HepG2 (cell line): ENCODE results near the gene RNF114. TPM values are rescaled to one million over a fixed set of nuclear protein-coding genes. Genes with fewer than 3 reads are reported as not detected.

Experiments
- ATF7-NPFF ChIP-seq: sonication (generic); formaldehyde crosslinking; IDR thresholded peaks from 2 replicates; pipeline ENCODE4 v1.8.1; 2023; ENCODE audit warnings: mild to moderate bottlenecking, low read depth, missing genetic modification reagents, moderate library complexity
- CEBPG ChIP-seq: IDR thresholded peaks from 2 replicates; pipeline ENCODE4 v1.6.1; 2016
- FOSL2 ChIP-seq: sonication (generic); formaldehyde crosslinking; IDR thresholded peaks from 2 replicates; pipeline ENCODE4 v1.4.0; 2020; ENCODE audit warnings: missing genetic modification reagents
- HNRNPUL1 ChIP-seq: fragments of 200-400 bp; formaldehyde crosslinking; IDR thresholded peaks from 2 replicates; pipeline ENCODE4 v1.6.1; 2017; ENCODE audit warnings: low read depth, mild to moderate bottlenecking, low read length, moderate library complexity
- KDM1A ChIP-seq: IDR thresholded peaks from 2 replicates; pipeline ENCODE4 v1.6.1; 2016; ENCODE audit warnings: missing compliant biosample characterization
- MATR3 ChIP-seq: sonication (generic); formaldehyde crosslinking; IDR thresholded peaks from 2 replicates; pipeline ENCODE4 v1.4.0; 2020; ENCODE audit warnings: missing genetic modification reagents
- MLLT10 ChIP-seq: sonication (generic); formaldehyde crosslinking; IDR thresholded peaks from 2 replicates; pipeline ENCODE4 v1.4.0; 2020; ENCODE audit warnings: missing genetic modification reagents
- MTA1 ChIP-seq: sonication (generic); formaldehyde crosslinking; IDR thresholded peaks from 2 replicates; pipeline ENCODE4 v1.4.0; 2020; ENCODE audit warnings: missing genetic modification reagents, mild to moderate bottlenecking, borderline replicate concordance
- NR2F1 ChIP-seq, 2 experiments: fragments of 450-650 bp in 1 of 2; formaldehyde crosslinking in 1 of 2; IDR thresholded peaks; 2 replicates each; pipeline versions ENCODE4 v1.5.0 to v1.6.1; 2016 to 2020; ENCODE audit warnings: mild to moderate bottlenecking in 1 of 2, missing compliant biosample characterization in 1 of 2, missing genetic modification reagents in 1 of 2, moderate library complexity in 1 of 2
- RAD21 ChIP-seq: fragments of 450-650 bp; formaldehyde crosslinking; IDR thresholded peaks from 2 replicates; pipeline ENCODE4 v1.5.0; 2020; ENCODE audit warnings: mild to moderate bottlenecking
- STAG1 ChIP-seq: sonication (generic); formaldehyde crosslinking; IDR thresholded peaks from 2 replicates; pipeline ENCODE4 v1.4.0; 2020; ENCODE audit warnings: missing genetic modification reagents
- U2AF2 ChIP-seq: fragments of 200-400 bp; formaldehyde crosslinking; IDR thresholded peaks from 2 replicates; pipeline ENCODE4 v1.6.1; 2017; ENCODE audit warnings: low read depth, mild to moderate bottlenecking, low read length
- ZMYM3 ChIP-seq: sonication (generic); formaldehyde crosslinking; IDR thresholded peaks from 2 replicates; pipeline ENCODE4 v1.5.1; 2020; ENCODE audit warnings: mild to moderate bottlenecking, missing genetic modification reagents
- ZNF331 ChIP-seq: sonication (generic); formaldehyde crosslinking; IDR thresholded peaks from 2 replicates; pipeline ENCODE4 v1.4.0; 2020; ENCODE audit warnings: missing genetic modification reagents
- ZNF468 ChIP-seq: sonication (generic); formaldehyde crosslinking; IDR thresholded peaks from 2 replicates; pipeline ENCODE4 v1.8.0; 2022; ENCODE audit warnings: mild to moderate bottlenecking, moderate library complexity, missing genetic modification reagents
- ZNF501 ChIP-seq: sonication (generic); formaldehyde crosslinking; IDR thresholded peaks from 2 replicates; pipeline ENCODE4 v1.5.1; 2020; ENCODE audit warnings: mild to moderate bottlenecking, moderate library complexity, missing genetic modification reagents
- ZNF629 ChIP-seq: sonication (generic); formaldehyde crosslinking; conservative IDR thresholded peaks from 2 replicates; pipeline ENCODE4 v1.5.0; 2020; ENCODE audit warnings: missing genetic modification reagents
- ZNF720 ChIP-seq: sonication (generic); formaldehyde crosslinking; IDR thresholded peaks from 2 replicates; pipeline ENCODE4 v1.4.0; 2020; ENCODE audit warnings: missing genetic modification reagents
- ZSCAN29 ChIP-seq: sonication (generic); formaldehyde crosslinking; conservative IDR thresholded peaks from 2 replicates; pipeline ENCODE4 v1.4.0; 2020; ENCODE audit warnings: mild to moderate bottlenecking, missing genetic modification reagents
- polyA plus RNA-seq, 8 experiments: library from polyadenylated mRNA; depleted of rRNA in 3 of 8; stranded (reverse) in 7 of 8; unstranded in 1 of 8; fragments of >200 nt; fragmentation: Illumina TruSeq in 4 of 8; extraction: Trizol in 4 of 8; gene quantifications; 2 replicates each; pipeline versions ENCODE4 v1.2.1 to v1.2.3, GENCODE V29; 2011 to 2016; ENCODE audit warnings: low read depth in 4 of 8, missing spikeins in 1 of 8, mixed read lengths in 1 of 8; ENCODE audit not compliant: insufficient read depth in 1 of 8
- total RNA-seq, 5 experiments: library from RNA; depleted of rRNA; stranded (reverse); fragments of >200 nt; fragmentation: Illumina TruSeq; extraction: Trizol; gene quantifications; 2 replicates each; pipeline ENCODE4 v1.2.3, GENCODE V29; 2016; ENCODE audit warnings: low read depth in 1 of 5
- TF ChIP-seq, protein P1 (sequence below): sonication (generic); formaldehyde crosslinking; IDR thresholded peaks from 2 replicates; pipeline ENCODE4 v1.4.0; 2020; ENCODE audit warnings: missing genetic modification reagents, borderline replicate concordance
- TF ChIP-seq, protein P2 (sequence below): sonication (generic); formaldehyde crosslinking; IDR thresholded peaks from 2 replicates; pipeline ENCODE4 v1.4.0; 2020; ENCODE audit warnings: missing genetic modification reagents
- TF ChIP-seq, protein P3 (sequence below): sonication (generic); formaldehyde crosslinking; IDR thresholded peaks from 2 replicates; pipeline ENCODE4 v1.4.0; 2020; ENCODE audit warnings: missing genetic modification reagents
- TF ChIP-seq, protein P4 (sequence below): sonication (generic); formaldehyde crosslinking; IDR thresholded peaks from 2 replicates; pipeline ENCODE4 v1.4.0; 2020; ENCODE audit warnings: mild to moderate bottlenecking, missing genetic modification reagents, borderline replicate concordance

The RNF114 gene
- total and polyA plus RNA-seq, 2 of the 13 experiments (the other 11 are each of a cell fraction or from before 2014, with no cell fraction given) = 119 to 126 TPM

DNA sequence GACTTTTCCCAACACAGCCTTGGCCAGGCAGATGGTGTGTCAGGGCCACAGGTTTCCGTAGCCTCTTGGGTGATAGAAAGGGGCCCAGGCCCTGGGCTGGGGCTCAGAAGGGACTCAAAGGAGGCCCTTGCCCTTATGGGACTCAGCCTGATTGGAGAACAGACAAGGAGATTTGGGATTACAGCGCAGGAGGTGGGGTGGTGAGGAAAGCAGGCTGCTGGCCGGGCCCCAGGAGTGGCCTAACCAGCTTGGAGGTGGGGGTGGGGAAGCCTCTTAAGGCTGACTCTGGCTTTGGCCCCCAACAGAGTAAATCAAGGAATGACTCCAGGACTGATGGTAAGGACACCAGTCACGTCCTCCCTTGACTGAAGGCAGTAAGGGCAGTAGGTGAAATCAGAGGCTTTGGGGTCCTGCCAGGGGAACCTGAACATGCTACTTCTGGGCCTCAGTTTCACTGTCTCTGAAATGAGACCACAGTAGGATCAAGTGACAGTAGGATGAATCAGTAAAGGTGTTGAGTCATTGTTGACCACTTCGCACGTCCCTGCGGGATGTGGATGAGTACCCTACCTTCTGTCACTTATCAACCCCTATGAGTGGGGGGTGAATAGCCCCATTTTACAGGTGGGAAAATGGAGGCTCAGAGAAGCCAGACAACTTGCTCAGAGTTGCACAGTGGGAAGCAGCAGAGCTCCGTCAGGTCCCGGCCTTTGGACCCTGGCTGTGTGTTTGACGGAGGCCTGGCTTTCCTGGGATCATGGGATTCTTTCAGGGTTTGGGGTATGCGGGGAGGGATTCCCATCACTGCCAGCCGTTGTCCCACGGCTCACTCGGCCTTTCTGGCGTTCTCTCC lies 51.0 kb downstream of the RNF114 start (continued):
- TF ChIP-seq STAG1 (CRISPR knock-in tag) = no peak
- TF ChIP-seq RAD21 (CRISPR knock-in tag) = 0 out of 2 replicates have a peak, but pooled peaks have one; percentile 18
- peak; percentile 73; the same call in 1 of the 2 replicates for TF ChIP-seq KDM1A (CRISPR knock-in tag)
- no peak for TF ChIP-seq HNRNPUL1
- TF ChIP-seq NR2F1 (CRISPR knock-in tag; IDR thresholded peaks at IDR 0.05) = no peak
- no peak for TF ChIP-seq ZNF468 (CRISPR knock-in tag)
- no peak for TF ChIP-seq ZNF331
- TF ChIP-seq, protein P1, sequence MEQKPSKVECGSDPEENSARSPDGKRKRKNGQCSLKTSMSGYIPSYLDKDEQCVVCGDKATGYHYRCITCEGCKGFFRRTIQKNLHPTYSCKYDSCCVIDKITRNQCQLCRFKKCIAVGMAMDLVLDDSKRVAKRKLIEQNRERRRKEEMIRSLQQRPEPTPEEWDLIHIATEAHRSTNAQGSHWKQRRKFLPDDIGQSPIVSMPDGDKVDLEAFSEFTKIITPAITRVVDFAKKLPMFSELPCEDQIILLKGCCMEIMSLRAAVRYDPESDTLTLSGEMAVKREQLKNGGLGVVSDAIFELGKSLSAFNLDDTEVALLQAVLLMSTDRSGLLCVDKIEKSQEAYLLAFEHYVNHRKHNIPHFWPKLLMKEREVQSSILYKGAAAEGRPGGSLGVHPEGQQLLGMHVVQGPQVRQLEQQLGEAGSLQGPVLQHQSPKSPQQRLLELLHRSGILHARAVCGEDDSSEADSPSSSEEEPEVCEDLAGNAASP (CRISPR knock-in tag) = no peak
- TF ChIP-seq, protein P2, sequence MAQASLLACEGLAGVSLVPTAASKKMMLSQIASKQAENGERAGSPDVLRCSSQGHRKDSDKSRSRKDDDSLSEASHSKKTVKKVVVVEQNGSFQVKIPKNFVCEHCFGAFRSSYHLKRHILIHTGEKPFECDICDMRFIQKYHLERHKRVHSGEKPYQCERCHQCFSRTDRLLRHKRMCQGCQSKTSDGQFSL (CRISPR knock-in tag) = peak; percentile 93
- TF ChIP-seq, protein P3, sequence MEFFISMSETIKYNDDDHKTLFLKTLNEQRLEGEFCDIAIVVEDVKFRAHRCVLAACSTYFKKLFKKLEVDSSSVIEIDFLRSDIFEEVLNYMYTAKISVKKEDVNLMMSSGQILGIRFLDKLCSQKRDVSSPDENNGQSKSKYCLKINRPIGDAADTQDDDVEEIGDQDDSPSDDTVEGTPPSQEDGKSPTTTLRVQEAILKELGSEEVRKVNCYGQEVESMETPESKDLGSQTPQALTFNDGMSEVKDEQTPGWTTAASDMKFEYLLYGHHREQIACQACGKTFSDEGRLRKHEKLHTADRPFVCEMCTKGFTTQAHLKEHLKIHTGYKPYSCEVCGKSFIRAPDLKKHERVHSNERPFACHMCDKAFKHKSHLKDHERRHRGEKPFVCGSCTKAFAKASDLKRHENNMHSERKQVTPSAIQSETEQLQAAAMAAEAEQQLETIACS = no peak
- no peak for TF ChIP-seq ZNF501 (CRISPR knock-in tag)
- TF ChIP-seq MTA1 (CRISPR knock-in tag) = 0 out of 2 replicates have a peak, but pooled peaks have one; percentile 11
- no peak for TF ChIP-seq MATR3 (CRISPR knock-in tag)
- TF ChIP-seq FOSL2 (CRISPR knock-in tag) = peak; percentile 64; the same call in 1 of the 2 replicates
- TF ChIP-seq ATF7-NPFF (CRISPR knock-in tag) = no peak
- no peak for TF ChIP-seq MLLT10 (CRISPR knock-in tag)
- peak; percentile 96 for TF ChIP-seq ZNF629 (CRISPR knock-in tag)
- no peak for TF ChIP-seq ZSCAN29 (CRISPR knock-in tag)
- TF ChIP-seq, protein P4, sequence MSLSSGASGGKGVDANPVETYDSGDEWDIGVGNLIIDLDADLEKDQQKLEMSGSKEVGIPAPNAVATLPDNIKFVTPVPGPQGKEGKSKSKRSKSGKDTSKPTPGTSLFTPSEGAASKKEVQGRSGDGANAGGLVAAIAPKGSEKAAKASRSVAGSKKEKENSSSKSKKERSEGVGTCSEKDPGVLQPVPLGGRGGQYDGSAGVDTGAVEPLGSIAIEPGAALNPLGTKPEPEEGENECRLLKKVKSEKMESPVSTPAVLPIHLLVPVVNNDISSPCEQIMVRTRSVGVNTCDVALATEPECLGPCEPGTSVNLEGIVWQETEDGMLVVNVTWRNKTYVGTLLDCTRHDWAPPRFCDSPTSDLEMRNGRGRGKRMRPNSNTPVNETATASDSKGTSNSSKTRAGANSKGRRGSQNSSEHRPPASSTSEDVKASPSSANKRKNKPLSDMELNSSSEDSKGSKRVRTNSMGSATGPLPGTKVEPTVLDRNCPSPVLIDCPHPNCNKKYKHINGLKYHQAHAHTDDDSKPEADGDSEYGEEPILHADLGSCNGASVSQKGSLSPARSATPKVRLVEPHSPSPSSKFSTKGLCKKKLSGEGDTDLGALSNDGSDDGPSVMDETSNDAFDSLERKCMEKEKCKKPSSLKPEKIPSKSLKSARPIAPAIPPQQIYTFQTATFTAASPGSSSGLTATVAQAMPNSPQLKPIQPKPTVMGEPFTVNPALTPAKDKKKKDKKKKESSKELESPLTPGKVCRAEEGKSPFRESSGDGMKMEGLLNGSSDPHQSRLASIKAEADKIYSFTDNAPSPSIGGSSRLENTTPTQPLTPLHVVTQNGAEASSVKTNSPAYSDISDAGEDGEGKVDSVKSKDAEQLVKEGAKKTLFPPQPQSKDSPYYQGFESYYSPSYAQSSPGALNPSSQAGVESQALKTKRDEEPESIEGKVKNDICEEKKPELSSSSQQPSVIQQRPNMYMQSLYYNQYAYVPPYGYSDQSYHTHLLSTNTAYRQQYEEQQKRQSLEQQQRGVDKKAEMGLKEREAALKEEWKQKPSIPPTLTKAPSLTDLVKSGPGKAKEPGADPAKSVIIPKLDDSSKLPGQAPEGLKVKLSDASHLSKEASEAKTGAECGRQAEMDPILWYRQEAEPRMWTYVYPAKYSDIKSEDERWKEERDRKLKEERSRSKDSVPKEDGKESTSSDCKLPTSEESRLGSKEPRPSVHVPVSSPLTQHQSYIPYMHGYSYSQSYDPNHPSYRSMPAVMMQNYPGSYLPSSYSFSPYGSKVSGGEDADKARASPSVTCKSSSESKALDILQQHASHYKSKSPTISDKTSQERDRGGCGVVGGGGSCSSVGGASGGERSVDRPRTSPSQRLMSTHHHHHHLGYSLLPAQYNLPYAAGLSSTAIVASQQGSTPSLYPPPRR (CRISPR knock-in tag) = no peak
- TF ChIP-seq CEBPG = no peak
- TF ChIP-seq U2AF2 = no peak
- TF ChIP-seq ZNF720 = no peak
- peak; percentile 94 for TF ChIP-seq ZMYM3 (CRISPR knock-in tag)
